HepG2 (cell line): Measurements from ENCODE around the gene GTF2F2.

Source experiments
- ATRX ChIP-seq: sonication (generic); formaldehyde crosslinking; IDR thresholded peaks from 2 replicates; pipeline ENCODE4 v1.4.0; 2020; ENCODE audit warnings: missing genetic modification reagents, borderline replicate concordance
- CHD2 ChIP-seq: IDR thresholded peaks from 2 replicates; pipeline ENCODE4 v1.6.1; 2011; ENCODE audit warnings: low read depth, low read length, improper control_type of control experiment
- CREB1 ChIP-seq, 2 experiments: fragments of 450-650 bp in 1 of 2; IDR thresholded peaks; 2 replicates each; pipeline ENCODE4 v1.6.1; 2016 to 2017; ENCODE audit warnings: control low read depth in 1 of 2, mild to moderate bottlenecking in 1 of 2, missing compliant biosample characterization in 1 of 2, missing genetic modification characterization in 1 of 2
- CTCF ChIP-seq: sonication (generic); formaldehyde crosslinking; IDR thresholded peaks from 2 replicates; pipeline ENCODE4 v1.5.0; 2020; ENCODE audit warnings: mild to moderate bottlenecking, missing genetic modification reagents, moderate library complexity
- EZH2 ChIP-seq: conservative IDR thresholded peaks from 2 replicates; pipeline ENCODE4 v1.6.1; 2012; ENCODE audit warnings: mild to moderate bottlenecking, low read depth, low read length, moderate library complexity
- HMG20B ChIP-seq: conservative IDR thresholded peaks from 2 replicates; pipeline ENCODE4 v1.6.1; 2016; ENCODE audit warnings: missing genetic modification reagents, missing compliant biosample characterization
- KLF11 ChIP-seq: IDR thresholded peaks from 2 replicates; pipeline ENCODE4 v1.6.1; 2016; ENCODE audit warnings: missing compliant biosample characterization
- KLF13 ChIP-seq: sonication (generic); formaldehyde crosslinking; IDR thresholded peaks from 2 replicates; pipeline ENCODE4 v1.4.0; 2020; ENCODE audit warnings: mild to moderate bottlenecking, missing genetic modification reagents
- MLX ChIP-seq: IDR thresholded peaks from 2 replicates; pipeline ENCODE4 v1.6.1; 2016
- POLR2A ChIP-seq, 2 experiments: IDR thresholded peaks; 2 replicates each; pipeline ENCODE4 v1.6.1; 2011; ENCODE audit warnings: low read depth in 2 of 2, low read length in 2 of 2, mild to moderate bottlenecking in 1 of 2, moderate library complexity in 1 of 2; ENCODE audit not compliant: insufficient read depth in 1 of 2
- POLR2AphosphoS5 ChIP-seq: IDR thresholded peaks from 2 replicates; pipeline ENCODE4 v1.6.1; 2012; ENCODE audit warnings: low read depth, low read length
- SMC3 ChIP-seq: IDR thresholded peaks from 2 replicates; pipeline ENCODE4 v1.6.1; 2011; ENCODE audit warnings: low read length, improper control_type of control experiment
- ZFP1 ChIP-seq: IDR thresholded peaks from 2 replicates; pipeline ENCODE4 v1.6.1; 2016
- ZNF589 ChIP-seq: sonication (generic); formaldehyde crosslinking; conservative IDR thresholded peaks from 2 replicates; pipeline ENCODE4 v1.8.0; 2022; ENCODE audit warnings: mild to moderate bottlenecking, moderate library complexity, missing genetic modification reagents

- TF ChIP-seq POLR2A (IDR thresholded peaks at IDR 0.05; ENCODE audit: insufficient read depth in 1 of 2, low read depth in 2 of 2, low read length in 2 of 2) (no peak), EZH2 (no peak), KLF11 (CRISPR knock-in tag) (no peak), MLX (no peak), POLR2AphosphoS5 (no peak), HMG20B (CRISPR knock-in tag) (no peak), ZNF589 (CRISPR knock-in tag) (no peak), ZFP1 (no peak), KLF13 (CRISPR knock-in tag) (no peak), CREB1 (IDR thresholded peaks at IDR 0.05) (no peak), CREB1 (CRISPR knock-in tag; IDR thresholded peaks at IDR 0.05) (no peak), CHD2 (no peak), ATRX (CRISPR knock-in tag) (no peak), CTCF (CRISPR knock-in tag) (no peak), SMC3 (no peak)
These were observed 64.4 kb downstream of the GTF2F2 start for GRCh38 chr13:45184693-45185092.
